Activated naive CD8-positive, alpha-beta T cell treated with anti-CD3 and anti-CD28 coated beads, Interleukin-2, amount 50 U/mL, for 24 hours (primary cell): Measurements from ENCODE around the gene THSD8.

Experiments
- ATAC-seq: fragments of 150-1000 bp; cut with Tn5 transposase; one replicate; pipeline ENCODE4 v1.10.0; 2021
- DNase-seq: peaks from one replicate; pipeline ENCODE4 v3.0.0; 2021
- H3K27ac Mint-ChIP-seq: one replicate; pipeline ENCODE4 v1.8.0; 2021; ENCODE audit warnings: mild to moderate bottlenecking, mixed read lengths
- H3K27me3 Mint-ChIP-seq: one replicate; pipeline ENCODE4 v1.8.0; 2021; ENCODE audit warnings: mixed read lengths
- H3K36me3 Mint-ChIP-seq: one replicate; pipeline ENCODE4 v1.8.0; 2021; ENCODE audit warnings: low read depth, mixed read lengths
- H3K4me1 Mint-ChIP-seq: one replicate; pipeline ENCODE4 v1.8.0; 2021; ENCODE audit warnings: mixed read lengths
- H3K4me3 Mint-ChIP-seq: one replicate; pipeline ENCODE4 v1.8.0; 2021; ENCODE audit warnings: mild to moderate bottlenecking, moderate library complexity, mixed read lengths
- H3K9me3 Mint-ChIP-seq: one replicate; pipeline ENCODE4 v1.8.0; 2021; ENCODE audit warnings: mixed read lengths

The THSD8 gene

DNA sequence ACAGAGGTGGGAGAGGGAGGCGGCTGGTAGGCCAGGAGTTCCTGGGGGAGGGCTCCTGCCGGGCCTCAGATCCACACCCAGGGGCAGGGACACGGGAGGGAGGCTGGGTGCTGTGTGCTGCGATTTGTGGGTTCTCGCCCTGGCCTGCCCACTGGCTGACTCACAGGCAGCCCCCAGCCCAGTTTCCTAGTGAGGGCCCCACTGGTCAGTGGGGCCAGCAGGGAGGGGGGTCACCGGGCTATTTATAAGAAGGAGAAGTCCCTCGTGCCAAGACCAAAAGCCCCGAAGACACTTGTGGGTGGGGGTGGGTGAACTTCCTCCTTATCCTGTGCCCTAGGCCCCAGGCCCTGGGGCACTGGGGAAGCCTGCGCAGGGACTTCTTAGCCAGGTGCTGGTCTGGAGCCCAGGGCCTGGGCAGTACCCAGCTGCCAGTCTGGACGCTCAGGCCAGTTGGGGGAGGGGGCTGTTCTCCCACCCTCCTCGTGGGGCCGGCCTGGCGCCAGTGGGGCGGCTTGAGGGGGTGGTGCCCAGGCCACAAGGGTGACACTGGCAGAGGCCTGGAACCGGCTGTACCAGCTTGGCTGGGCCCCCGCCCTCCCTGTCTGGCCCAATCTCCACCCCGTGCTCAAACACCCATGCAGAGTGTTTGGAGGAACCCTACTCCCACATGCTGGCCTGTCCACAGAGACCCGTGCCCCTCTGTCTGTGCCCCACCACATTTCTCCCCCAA lies 15.6 kb upstream of the THSD8 start:
- no peak for DNase-seq
- peaks cover 53% of the 10 kb centered on the region for H3K4me1 Mint-ChIP-seq
- H3K36me3 Mint-ChIP-seq, result no peaks in the 10 kb centered on the region
- H3K27ac Mint-ChIP-seq, result peak overlapping the region; percentile 79
- H3K27me3 Mint-ChIP-seq, result no peaks in the 10 kb centered on the region
- ATAC-seq, result no peak
- H3K9me3 Mint-ChIP-seq, result no peaks in the 10 kb centered on the region
- no peak overlapping the region for H3K4me3 Mint-ChIP-seq

DNA sequence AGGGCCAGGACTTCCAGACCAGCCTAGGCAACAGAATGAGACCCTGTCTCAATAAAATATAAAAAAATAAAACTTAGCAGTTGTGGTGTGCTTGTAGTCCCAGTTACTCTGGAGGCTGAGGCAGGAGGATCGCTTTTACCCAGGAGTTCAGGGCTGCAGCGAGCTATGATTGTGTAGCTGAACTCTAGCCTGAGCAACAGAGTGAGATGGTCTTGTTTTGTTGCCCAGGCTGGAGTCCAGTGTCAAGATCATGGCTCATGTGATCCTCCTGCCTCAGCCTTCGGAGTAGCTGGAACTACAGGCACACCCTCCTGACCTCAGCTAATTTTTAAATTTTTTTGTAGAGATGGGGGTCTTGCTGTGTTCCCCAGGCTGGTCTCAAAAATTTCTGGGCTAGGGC lies 14.9 kb upstream of the THSD8 start:
- ATAC-seq, result no peak
- no peak for DNase-seq
- no peaks in the 10 kb centered on the region for H3K9me3 Mint-ChIP-seq
- no peaks in the 10 kb centered on the region for H3K36me3 Mint-ChIP-seq
- H3K4me1 Mint-ChIP-seq, result peaks cover 47% of the 10 kb centered on the region
- H3K27ac Mint-ChIP-seq, result peak overlapping the region; percentile 79
- H3K27me3 Mint-ChIP-seq, result no peaks in the 10 kb centered on the region
- peak overlapping the region; percentile 20 for H3K4me3 Mint-ChIP-seq

DNA sequence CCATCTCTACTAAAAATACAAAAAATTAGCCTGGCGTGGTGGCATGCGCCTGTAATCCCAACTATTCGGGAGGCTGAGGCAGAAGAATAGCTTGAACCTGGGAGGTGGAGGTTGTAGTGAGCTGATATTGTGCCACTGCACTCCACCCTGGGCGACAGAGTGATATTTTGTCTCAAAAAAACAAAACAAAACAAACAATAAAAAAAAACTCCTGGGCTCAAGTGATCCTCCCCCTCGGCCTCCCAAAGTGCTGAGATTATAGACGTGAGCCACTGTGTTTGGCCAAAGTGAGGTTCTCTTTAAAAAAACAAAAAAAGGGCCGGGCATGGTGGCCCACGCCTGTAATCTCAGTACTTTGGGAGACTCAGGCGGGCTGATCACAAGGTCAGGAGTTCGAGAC lies 14.4 kb upstream of the THSD8 start:
- peak overlapping the region; percentile 20 for H3K4me3 Mint-ChIP-seq
- peaks cover 44% of the 10 kb centered on the region for H3K4me1 Mint-ChIP-seq
- H3K27me3 Mint-ChIP-seq, result no peaks in the 10 kb centered on the region
- H3K27ac Mint-ChIP-seq, result no peak overlapping the region
- DNase-seq (no peak), ATAC-seq (no peak)
- H3K36me3 Mint-ChIP-seq, result peaks cover 2% of the 10 kb centered on the region
- H3K9me3 Mint-ChIP-seq, result no peaks in the 10 kb centered on the region

DNA sequence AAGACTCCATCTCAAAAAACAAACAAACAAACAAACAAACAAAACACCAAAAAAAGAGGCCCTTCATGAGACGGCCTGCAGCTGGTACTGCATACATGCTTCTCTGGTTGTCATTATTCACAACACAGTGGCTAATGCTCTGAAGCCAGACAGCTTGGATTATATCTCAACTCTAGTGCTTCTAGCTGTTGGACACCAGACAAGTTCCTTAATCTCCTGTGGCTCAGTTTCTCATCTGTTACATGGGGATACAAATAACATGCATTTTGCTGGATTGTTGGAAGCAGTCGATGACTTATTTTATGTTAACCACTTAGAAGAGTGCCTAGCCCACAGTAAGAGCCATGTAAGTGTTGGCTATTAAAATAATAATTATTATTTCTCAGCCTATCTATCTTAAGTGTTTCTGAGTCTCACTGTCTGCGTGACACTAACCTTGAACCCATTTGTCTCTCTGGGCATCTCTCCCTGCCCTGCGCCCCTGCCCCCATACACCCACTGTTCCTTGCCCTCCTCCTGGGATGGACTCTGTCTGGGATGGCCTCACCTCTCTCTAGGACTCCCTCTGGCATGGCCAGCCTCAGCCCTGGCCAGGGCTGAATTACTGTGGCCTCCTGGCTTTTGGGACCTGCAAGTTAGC lies 13.7 kb upstream of the THSD8 start:
- no peaks in the 10 kb centered on the region for H3K9me3 Mint-ChIP-seq
- peaks cover 8% of the 10 kb centered on the region for H3K36me3 Mint-ChIP-seq
- no peaks in the 10 kb centered on the region for H3K27me3 Mint-ChIP-seq
- H3K4me3 Mint-ChIP-seq, result peak overlapping the region; percentile 83
- peak overlapping the region; percentile 89 for H3K27ac Mint-ChIP-seq
- H3K4me1 Mint-ChIP-seq, result peaks cover 41% of the 10 kb centered on the region
- no peak for DNase-seq
- ATAC-seq, result no peak

DNA sequence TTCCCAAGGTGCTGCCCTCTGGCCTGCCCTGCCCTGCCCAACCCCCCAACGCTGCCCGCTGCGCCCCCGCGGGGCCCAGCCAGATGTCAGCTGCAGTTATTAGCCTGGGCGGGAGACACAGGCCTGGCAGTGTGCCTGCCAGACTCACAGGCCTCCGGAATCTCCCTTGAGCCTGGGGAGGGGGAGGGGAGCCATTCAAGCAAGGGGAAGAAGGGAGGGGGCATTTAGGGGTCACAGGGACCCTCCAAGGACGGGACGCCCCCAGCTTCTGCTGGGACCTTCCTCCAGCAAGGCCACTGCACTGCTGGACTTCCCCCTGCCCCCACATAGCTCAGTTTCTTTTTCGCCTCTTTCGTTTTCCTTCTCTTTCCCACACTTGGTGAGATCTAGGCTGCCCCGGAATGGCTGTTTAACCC lies 13.2 kb upstream of the THSD8 start:
- Mint-ChIP-seq H3K36me3 (peaks cover 11% of the 10 kb centered on the region), H3K27me3 (no peaks in the 10 kb centered on the region), H3K4me3 (peak overlapping the region; percentile 83), H3K4me1 (peaks cover 37% of the 10 kb centered on the region), H3K9me3 (no peaks in the 10 kb centered on the region), H3K27ac (peak overlapping the region; percentile 89)
- ATAC-seq, result no peak
- DNase-seq, result peak; percentile 71

DNA sequence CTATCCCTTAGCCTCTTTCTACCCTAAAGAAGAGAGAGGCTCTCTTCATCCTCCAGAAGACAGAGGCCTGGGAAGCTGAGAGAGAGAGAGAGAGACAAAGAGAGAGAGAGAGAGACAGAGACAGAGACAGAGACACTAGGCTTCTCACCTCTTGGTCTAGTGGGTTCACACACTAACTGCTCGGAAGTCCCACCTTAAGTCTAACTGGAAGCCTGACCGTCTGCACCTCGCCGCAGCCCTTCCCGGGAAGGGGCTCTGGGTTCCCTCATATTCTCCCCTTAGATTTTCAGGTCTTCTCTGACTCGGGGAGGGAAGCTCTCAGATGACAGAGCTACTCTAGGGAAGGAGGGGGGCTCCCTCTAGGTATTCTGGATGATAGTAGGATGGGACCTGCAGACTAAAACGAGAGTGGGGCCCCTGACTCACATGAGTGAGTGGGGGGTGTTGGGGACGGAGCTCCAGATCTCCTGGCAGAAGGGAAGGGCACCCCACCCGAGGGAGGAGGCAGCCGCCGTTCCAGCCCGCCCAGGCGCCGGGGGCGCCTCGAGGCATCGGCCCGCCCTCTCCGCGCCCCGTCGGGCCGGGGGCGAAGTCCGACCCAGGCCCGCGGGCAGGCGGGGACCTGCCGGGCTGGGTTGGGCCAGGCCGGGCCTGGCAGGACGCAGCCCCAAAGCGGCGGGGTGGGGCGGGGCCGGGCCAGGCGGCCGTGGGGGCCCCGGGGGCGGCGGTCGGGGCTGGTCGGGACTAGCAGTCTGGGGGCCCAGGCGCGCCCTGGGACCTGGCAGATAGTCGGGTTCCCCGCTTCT lies 12.6 kb upstream of the THSD8 start:
- Mint-ChIP-seq H3K9me3 (no peaks in the 10 kb centered on the region), H3K36me3 (peaks cover 11% of the 10 kb centered on the region), H3K27me3 (no peaks in the 10 kb centered on the region), H3K4me3 (peak overlapping the region; percentile 83), H3K4me1 (peaks cover 40% of the 10 kb centered on the region), H3K27ac (peak overlapping the region; percentile 89)
- peak; percentile 60 for DNase-seq
- no peak for ATAC-seq

DNA sequence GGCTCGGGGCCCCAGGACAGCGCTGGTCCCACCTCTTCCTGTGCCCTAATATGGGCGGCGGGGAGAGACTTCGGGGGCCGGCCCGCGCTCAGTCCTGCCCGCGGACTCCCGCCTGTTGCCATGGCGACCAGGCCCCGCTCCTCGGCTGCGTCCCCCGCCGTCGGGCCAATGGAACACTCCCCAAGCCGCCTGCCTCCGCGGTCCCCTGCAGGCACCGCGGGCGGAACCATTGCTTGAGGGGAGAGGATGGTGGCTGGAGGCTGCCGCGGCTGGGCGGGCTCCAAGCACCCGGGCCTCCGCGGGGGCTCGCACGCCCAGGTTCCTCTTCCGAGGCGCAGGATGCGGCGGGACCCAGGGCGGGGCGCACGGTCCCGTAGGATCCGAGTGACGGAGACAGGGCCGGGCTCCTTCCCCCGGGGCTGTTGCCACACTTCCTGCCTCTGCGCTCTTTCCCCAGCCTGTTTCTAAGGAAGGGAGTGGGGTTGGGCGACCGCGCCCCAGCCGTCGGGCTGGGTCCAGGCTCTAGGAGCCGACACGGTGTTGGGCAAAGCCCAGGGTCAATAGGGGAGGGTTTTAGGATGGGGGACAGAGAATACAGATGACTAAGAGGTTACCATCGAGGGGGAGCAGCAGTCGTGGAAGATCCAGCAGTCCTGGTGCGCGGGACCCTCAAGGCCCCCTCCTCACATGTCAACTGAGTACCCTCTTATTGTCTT lies 11.8 kb upstream of the THSD8 start:
- H3K27ac Mint-ChIP-seq, result peak overlapping the region; percentile 98
- no peaks in the 10 kb centered on the region for H3K27me3 Mint-ChIP-seq
- ATAC-seq (peak; percentile 66), DNase-seq (peak; percentile 98)
- peaks cover 48% of the 10 kb centered on the region for H3K4me1 Mint-ChIP-seq
- H3K9me3 Mint-ChIP-seq, result no peaks in the 10 kb centered on the region
- peaks cover 11% of the 10 kb centered on the region for H3K36me3 Mint-ChIP-seq
- peak overlapping the region; percentile 93 for H3K4me3 Mint-ChIP-seq

DNA sequence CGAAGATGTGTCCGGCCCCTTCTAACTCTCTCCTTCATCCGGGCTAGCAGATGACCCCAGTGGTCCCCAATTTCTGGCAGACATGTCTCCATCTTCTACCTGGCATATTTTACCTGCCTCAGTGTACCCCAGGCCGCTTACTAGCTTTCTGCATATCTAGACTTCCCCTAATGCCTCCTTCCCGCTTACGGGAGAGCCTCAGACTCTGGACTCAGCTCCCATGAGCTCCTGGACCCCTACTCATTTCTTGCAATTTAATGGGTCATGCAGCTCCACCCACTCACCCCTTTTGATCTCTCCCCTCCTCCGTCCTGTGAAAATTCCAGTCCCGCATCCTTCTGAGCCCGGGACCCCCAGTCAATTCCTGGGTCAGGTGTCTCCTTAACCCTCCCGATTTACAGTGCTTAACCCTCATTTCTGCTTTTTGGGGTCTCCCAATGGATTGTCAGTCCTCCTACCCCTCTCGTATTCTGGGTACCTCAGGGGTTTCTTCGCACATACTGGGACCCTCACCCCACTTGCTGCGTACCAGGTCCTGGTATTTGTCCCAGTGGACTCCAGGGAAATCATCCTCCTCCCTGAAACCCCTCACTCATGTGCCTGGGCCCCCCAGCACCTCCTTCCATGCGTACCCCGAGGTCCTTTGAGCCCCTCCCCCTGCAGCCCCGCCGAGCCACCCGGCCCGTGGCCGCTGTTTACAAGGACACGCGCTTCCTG lies 11.1 kb upstream of the THSD8 start:
- Mint-ChIP-seq H3K4me1 (peaks cover 53% of the 10 kb centered on the region), H3K27me3 (no peaks in the 10 kb centered on the region), H3K9me3 (no peaks in the 10 kb centered on the region), H3K27ac (peak overlapping the region; percentile 98), H3K36me3 (peaks cover 11% of the 10 kb centered on the region), H3K4me3 (peak overlapping the region; percentile 93)
- DNase-seq (no peak), ATAC-seq (no peak)

DNA sequence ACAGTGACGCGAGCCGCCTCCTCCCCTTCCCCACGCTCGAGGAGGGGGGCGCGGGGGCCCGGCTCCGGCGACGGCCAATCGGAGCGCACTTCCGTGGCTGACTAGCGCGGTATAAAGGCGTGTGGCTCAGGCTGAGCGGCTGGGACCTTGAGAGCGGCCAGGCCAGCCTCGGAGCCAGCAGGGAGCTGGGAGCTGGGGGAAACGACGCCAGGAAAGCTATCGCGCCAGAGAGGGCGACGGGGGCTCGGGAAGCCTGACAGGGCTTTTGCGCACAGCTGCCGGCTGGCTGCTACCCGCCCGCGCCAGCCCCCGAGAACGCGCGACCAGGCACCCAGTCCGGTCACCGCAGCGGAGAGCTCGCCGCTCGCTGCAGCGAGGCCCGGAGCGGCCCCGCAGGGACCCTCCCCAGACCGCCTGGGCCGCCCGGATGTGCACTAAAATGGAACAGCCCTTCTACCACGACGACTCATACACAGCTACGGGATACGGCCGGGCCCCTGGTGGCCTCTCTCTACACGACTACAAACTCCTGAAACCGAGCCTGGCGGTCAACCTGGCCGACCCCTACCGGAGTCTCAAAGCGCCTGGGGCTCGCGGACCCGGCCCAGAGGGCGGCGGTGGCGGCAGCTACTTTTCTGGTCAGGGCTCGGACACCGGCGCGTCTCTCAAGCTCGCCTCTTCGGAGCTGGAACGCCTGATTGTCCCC lies 10.4 kb upstream of the THSD8 start, which contains the start of gene JUNB:
TSS of gene JUNB (plus strand) at position 142 of the 706 bp plus-strand sequence. CDS start at position 428, 286 bp downstream.
- ATAC-seq (peak; percentile 31), DNase-seq (peak; percentile 98)
- H3K4me1 Mint-ChIP-seq, result peaks cover 60% of the 10 kb centered on the region
- H3K4me3 Mint-ChIP-seq, result peak within 1 kb of the TSS; percentile 93
- H3K27me3 Mint-ChIP-seq, result no peaks in the 10 kb centered on the region
- H3K36me3 Mint-ChIP-seq, result peaks cover 11% of the 10 kb centered on the region
- H3K9me3 Mint-ChIP-seq, result no peaks in the 10 kb centered on the region
- H3K27ac Mint-ChIP-seq, result peak within 1 kb of the TSS; percentile 98

DNA sequence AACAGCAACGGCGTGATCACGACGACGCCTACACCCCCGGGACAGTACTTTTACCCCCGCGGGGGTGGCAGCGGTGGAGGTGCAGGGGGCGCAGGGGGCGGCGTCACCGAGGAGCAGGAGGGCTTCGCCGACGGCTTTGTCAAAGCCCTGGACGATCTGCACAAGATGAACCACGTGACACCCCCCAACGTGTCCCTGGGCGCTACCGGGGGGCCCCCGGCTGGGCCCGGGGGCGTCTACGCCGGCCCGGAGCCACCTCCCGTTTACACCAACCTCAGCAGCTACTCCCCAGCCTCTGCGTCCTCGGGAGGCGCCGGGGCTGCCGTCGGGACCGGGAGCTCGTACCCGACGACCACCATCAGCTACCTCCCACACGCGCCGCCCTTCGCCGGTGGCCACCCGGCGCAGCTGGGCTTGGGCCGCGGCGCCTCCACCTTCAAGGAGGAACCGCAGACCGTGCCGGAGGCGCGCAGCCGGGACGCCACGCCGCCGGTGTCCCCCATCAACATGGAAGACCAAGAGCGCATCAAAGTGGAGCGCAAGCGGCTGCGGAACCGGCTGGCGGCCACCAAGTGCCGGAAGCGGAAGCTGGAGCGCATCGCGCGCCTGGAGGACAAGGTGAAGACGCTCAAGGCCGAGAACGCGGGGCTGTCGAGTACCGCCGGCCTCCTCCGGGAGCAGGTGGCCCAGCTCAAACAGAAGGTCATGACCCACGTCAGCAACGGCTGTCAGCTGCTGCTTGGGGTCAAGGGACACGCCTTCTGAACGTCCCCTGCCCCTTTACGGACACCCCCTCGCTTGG lies 9.6 kb upstream of the THSD8 start:
- Mint-ChIP-seq H3K4me1 (peaks cover 56% of the 10 kb centered on the region), H3K4me3 (peak overlapping the region; percentile 93), H3K27ac (peak overlapping the region; percentile 98), H3K36me3 (peaks cover 11% of the 10 kb centered on the region), H3K9me3 (no peaks in the 10 kb centered on the region), H3K27me3 (no peaks in the 10 kb centered on the region)
- DNase-seq (peak; percentile 80), ATAC-seq (no peak)

DNA sequence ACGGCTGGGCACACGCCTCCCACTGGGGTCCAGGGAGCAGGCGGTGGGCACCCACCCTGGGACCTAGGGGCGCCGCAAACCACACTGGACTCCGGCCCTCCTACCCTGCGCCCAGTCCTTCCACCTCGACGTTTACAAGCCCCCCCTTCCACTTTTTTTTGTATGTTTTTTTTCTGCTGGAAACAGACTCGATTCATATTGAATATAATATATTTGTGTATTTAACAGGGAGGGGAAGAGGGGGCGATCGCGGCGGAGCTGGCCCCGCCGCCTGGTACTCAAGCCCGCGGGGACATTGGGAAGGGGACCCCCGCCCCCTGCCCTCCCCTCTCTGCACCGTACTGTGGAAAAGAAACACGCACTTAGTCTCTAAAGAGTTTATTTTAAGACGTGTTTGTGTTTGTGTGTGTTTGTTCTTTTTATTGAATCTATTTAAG lies 9.0 kb upstream of the THSD8 start:
- H3K36me3 Mint-ChIP-seq, result peaks cover 11% of the 10 kb centered on the region
- ATAC-seq (no peak), DNase-seq (no peak)
- H3K27me3 Mint-ChIP-seq, result no peaks in the 10 kb centered on the region
- H3K4me3 Mint-ChIP-seq, result peak overlapping the region; percentile 93
- peaks cover 51% of the 10 kb centered on the region for H3K4me1 Mint-ChIP-seq
- peak overlapping the region; percentile 98 for H3K27ac Mint-ChIP-seq
- H3K9me3 Mint-ChIP-seq, result no peaks in the 10 kb centered on the region

DNA sequence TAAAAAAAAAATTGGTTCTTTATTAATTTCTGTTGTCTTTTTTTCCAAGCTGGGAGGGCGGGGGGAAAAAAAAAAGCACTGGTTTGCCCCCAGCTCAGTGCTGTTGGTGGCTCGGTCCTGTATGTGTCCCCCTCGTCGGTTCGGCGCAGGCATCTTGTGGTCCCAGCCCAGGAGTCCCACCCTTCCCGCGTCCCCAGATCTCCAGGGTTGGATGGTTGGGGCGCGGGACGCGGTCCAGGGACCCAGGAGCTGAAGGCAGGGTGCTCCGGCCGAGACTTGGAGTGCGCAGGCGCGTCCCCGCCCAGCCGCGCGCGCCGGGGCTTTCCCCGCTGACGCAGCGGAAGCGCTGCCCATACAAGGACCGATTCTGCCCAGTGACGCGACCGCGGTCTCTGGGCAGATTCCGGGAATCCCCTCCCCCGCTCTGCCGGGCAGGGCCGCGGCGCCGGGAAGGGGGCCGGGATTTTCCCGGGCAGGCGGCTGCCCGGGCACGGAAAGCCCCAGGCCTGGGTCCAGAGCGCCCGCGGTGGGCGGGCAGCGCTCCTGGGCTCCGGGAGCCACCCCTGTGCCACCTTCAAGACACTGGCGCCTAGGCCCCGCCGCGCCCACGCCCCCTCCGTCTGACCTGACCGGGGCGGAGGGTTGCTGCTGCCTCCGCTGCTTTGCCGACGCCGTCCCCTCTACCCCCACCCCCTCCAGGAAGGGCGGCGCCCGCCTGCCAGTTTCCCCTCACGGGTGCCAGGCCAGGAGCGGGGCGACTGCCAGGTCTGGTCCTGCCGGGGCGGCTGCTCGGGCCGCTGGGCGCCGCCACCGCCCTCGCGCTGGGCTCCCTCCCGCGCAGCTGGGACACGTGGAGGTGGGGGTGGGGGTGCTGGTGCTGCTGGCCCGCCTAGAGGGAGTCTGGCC lies 8.3 kb upstream of the THSD8 start:
- H3K9me3 Mint-ChIP-seq, result no peaks in the 10 kb centered on the region
- H3K27me3 Mint-ChIP-seq, result no peaks in the 10 kb centered on the region
- peak overlapping the region; percentile 98 for H3K27ac Mint-ChIP-seq
- H3K36me3 Mint-ChIP-seq, result peaks cover 11% of the 10 kb centered on the region
- H3K4me3 Mint-ChIP-seq, result peak overlapping the region; percentile 93
- DNase-seq (peak; percentile 95), ATAC-seq (peak; percentile 33)
- peaks cover 45% of the 10 kb centered on the region for H3K4me1 Mint-ChIP-seq
